IMR-90 (cell line): ENCODE measurements around the gene CRTC1.

Source experiments
- BHLHE40 ChIP-seq: fragments of 150-350 bp; IDR thresholded peaks from 2 replicates; pipeline ENCODE4 v1.6.1; 2016; ENCODE audit warnings: mild to moderate bottlenecking, low read depth, low read length
- FOS ChIP-seq: fragments of 150-350 bp; IDR thresholded peaks from 2 replicates; pipeline ENCODE4 v1.6.1; 2016; ENCODE audit warnings: low read depth, low read length
- MAZ ChIP-seq: IDR thresholded peaks from 2 replicates; pipeline ENCODE4 v1.6.1; 2012; ENCODE audit warnings: low read depth, mild to moderate bottlenecking, low read length, improper control_type of control experiment, moderate library complexity, borderline replicate concordance
- MXI1 ChIP-seq: IDR thresholded peaks from 2 replicates; pipeline ENCODE4 v1.6.1; 2012; ENCODE audit warnings: low read depth, mild to moderate bottlenecking, low read length, moderate library complexity, borderline replicate concordance
- POLR2A ChIP-seq: IDR thresholded peaks from 2 replicates; pipeline ENCODE4 v1.6.1; 2012; ENCODE audit warnings: mild to moderate bottlenecking, low read depth, low read length
- RAD21 ChIP-seq: IDR thresholded peaks from 2 replicates; pipeline ENCODE4 v1.6.1; 2012; ENCODE audit warnings: low read length, improper control_type of control experiment
- RCOR1 ChIP-seq: IDR thresholded peaks from 2 replicates; pipeline ENCODE4 v1.6.1; 2012; ENCODE audit warnings: mild to moderate bottlenecking, low read length, improper control_type of control experiment; ENCODE audit not compliant: insufficient replicate concordance
- TF ChIP-seq, protein P1 (sequence below): conservative IDR thresholded peaks from 2 replicates; pipeline ENCODE4 v1.5.1; 2012; ENCODE audit warnings: mild to moderate bottlenecking, low read depth, low read length, improper control_type of control experiment
- TF ChIP-seq, protein P2 (sequence below): fragments of 150-350 bp; IDR thresholded peaks from 2 replicates; pipeline ENCODE4 v1.6.1; 2017; ENCODE audit warnings: mild to moderate bottlenecking, antibody characterized with exemption, low read length, low read depth
- TF ChIP-seq, protein P3 (sequence below): fragments of 150-350 bp; IDR thresholded peaks from 2 replicates; pipeline ENCODE4 v1.6.1; 2016; ENCODE audit warnings: low read depth, mild to moderate bottlenecking, low read length, moderate library complexity, borderline replicate concordance

DNA sequence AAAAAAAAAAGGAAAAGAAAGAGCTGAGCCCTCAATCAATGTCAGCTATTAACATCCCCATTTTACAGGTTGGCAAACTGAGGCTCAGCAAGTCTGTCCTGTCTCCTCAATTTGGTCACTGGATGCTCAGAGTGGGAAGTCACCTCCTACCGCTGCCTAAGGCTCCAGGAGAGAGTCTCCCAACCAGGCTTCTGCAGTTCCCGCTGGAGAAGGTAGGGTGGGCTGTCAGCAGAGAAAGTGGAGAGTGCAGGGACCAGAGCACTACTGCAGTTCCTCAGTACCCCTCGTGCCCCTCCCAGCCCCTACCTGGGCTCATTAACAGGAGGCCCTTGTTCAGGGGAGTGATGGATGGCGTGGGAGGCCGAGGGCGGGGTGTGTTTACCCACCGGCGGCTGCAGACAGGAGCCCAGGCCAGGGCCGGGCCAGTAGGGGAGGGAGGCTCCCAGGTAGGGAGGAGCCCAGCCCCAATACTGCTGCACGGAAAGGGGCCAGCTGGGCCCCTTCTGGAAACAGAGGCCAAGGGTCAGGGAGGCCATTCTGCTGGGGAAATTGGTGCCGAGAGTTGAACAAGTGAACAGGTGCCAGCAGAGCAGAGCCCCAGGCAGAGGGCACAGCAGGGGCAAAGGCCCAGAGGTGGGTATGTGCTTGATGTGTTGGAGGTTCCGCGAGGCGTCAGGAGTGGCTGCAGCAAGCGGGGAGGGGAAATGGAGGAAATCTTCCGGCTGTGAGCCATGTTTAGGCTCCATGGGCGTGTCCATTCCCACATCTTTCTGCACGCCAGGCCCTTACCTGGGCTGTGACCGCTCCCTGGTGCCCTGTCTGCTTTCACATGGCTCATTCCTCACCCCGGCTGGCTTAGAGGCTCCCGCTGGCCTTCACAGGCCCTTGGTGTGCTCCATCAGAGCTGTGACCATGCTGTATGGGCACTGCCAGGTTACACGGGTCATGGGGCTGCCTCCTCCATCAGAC lies 115.2 kb downstream of the CRTC1 start:
- no peak for TF ChIP-seq POLR2A
- TF ChIP-seq, protein P1, sequence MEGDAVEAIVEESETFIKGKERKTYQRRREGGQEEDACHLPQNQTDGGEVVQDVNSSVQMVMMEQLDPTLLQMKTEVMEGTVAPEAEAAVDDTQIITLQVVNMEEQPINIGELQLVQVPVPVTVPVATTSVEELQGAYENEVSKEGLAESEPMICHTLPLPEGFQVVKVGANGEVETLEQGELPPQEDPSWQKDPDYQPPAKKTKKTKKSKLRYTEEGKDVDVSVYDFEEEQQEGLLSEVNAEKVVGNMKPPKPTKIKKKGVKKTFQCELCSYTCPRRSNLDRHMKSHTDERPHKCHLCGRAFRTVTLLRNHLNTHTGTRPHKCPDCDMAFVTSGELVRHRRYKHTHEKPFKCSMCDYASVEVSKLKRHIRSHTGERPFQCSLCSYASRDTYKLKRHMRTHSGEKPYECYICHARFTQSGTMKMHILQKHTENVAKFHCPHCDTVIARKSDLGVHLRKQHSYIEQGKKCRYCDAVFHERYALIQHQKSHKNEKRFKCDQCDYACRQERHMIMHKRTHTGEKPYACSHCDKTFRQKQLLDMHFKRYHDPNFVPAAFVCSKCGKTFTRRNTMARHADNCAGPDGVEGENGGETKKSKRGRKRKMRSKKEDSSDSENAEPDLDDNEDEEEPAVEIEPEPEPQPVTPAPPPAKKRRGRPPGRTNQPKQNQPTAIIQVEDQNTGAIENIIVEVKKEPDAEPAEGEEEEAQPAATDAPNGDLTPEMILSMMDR, result no peak
- TF ChIP-seq, protein P2, sequence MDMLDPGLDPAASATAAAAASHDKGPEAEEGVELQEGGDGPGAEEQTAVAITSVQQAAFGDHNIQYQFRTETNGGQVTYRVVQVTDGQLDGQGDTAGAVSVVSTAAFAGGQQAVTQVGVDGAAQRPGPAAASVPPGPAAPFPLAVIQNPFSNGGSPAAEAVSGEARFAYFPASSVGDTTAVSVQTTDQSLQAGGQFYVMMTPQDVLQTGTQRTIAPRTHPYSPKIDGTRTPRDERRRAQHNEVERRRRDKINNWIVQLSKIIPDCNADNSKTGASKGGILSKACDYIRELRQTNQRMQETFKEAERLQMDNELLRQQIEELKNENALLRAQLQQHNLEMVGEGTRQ, result no peak
- no peak for TF ChIP-seq BHLHE40
- no peak for TF ChIP-seq FOS
- no peak for TF ChIP-seq MAZ
- no peak for TF ChIP-seq RCOR1
- no peak for TF ChIP-seq MXI1
- no peak for TF ChIP-seq RAD21
- TF ChIP-seq, protein P3, sequence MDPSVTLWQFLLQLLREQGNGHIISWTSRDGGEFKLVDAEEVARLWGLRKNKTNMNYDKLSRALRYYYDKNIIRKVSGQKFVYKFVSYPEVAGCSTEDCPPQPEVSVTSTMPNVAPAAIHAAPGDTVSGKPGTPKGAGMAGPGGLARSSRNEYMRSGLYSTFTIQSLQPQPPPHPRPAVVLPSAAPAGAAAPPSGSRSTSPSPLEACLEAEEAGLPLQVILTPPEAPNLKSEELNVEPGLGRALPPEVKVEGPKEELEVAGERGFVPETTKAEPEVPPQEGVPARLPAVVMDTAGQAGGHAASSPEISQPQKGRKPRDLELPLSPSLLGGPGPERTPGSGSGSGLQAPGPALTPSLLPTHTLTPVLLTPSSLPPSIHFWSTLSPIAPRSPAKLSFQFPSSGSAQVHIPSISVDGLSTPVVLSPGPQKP, result no peak
